GM21723 (cell line): ENCODE data around the gene ANKLE2.
"Not testable (repeated sequence)": the region's sequence is repeated elsewhere in the genome, so short reads cannot be mapped to it uniquely, and the experiment has no call there.

Experiments used
- ATAC-seq: cut with Tn5 transposase; IDR thresholded peaks from one replicate; pipeline ENCODE4 v1.9.1; 2021; ENCODE audit warnings: mild to moderate bottlenecking, moderate library complexity; ENCODE audit not compliant: unreplicated experiment

The ANKLE2 gene

GRCh38 chr12:132692030-132692429 lies 69.6 kb downstream of the ANKLE2 start:
- ATAC-seq: not testable (repeated sequence)

- ATAC-seq: no peak
These were observed 71.5 kb downstream of the ANKLE2 start for GRCh38 chr12:132690112-132690511.

GRCh38 chr12:132689227-132689626 lies 72.4 kb downstream of the ANKLE2 start:
- ATAC-seq: no peak

GRCh38 chr12:132687211-132688164 lies 74.1 kb downstream of the ANKLE2 start, which contains the start of the genes POLE and PXMP2:
TSS of gene POLE (minus strand) at chr12:132687342. CDS start at chr12:132687315, 27 bp downstream.
TSS of gene PXMP2 (plus strand) at chr12:132687587. CDS start at chr12:132687671, 84 bp downstream.
- ATAC-seq: peak; percentile 96

GRCh38 chr12:132686825-132687210 lies 74.8 kb downstream of the ANKLE2 start:
- peak; percentile 22 for ATAC-seq

- ATAC-seq: no peak
These were observed 76.2 kb downstream of the ANKLE2 start for GRCh38 chr12:132685400-132685799.

- no peak for ATAC-seq
These were observed 84.1 kb downstream of the ANKLE2 start for GRCh38 chr12:132677492-132677891.

GRCh38 chr12:132675757-132676432 lies 85.7 kb downstream of the ANKLE2 start:
- no peak for ATAC-seq
